ENCODE measurements around the gene SLC22A1. TPM values are rescaled to one million over a fixed set of nuclear protein-coding genes. Genes with fewer than 3 reads are reported as not detected.

SLC22A1 gene
- total RNA-seq, 1 experiment from 2014 or later = 0.86 TPM

GRCh38 chr6:160077024-160077423 is 44.6 kb upstream of the SLC22A1 start:
- no peak for TF ChIP-seq YY1 (IDR thresholded peaks at IDR 0.05; ENCODE audit: extremely low read depth, insufficient replicate concordance, low read depth, low read length)
- TF ChIP-seq CBX3 (IDR thresholded peaks at IDR 0.05; ENCODE audit: low read depth) = no peak
- no peak for TF ChIP-seq TCF7L2 (IDR thresholded peaks at IDR 0.05; ENCODE audit: borderline replicate concordance, extremely low read depth, insufficient read depth, insufficient read length)
- TF ChIP-seq ELF1 (IDR thresholded peaks at IDR 0.05; ENCODE audit: borderline replicate concordance, low read depth) = no peak
- no peak for TF ChIP-seq ZNF274 (IDR thresholded peaks at IDR 0.05; ENCODE audit: low read depth, low read length)
- no peak for TF ChIP-seq POLR2A (IDR thresholded peaks at IDR 0.05; ENCODE audit: borderline replicate concordance, extremely low read depth, insufficient read depth, insufficient read length)
- no peak for TF ChIP-seq EZH2 (IDR thresholded peaks at IDR 0.05)
- TF ChIP-seq ZBTB33 (IDR thresholded peaks at IDR 0.05; ENCODE audit: extremely low read depth, insufficient replicate concordance, low read length) = no peak
- no peak for TF ChIP-seq FOSL1 (IDR thresholded peaks at IDR 0.05; ENCODE audit: low read depth)
- TF ChIP-seq MAX (IDR thresholded peaks at IDR 0.05) = no peak
- no peak for TF ChIP-seq ATF3 (IDR thresholded peaks at IDR 0.05)
- no peak for TF ChIP-seq REST (IDR thresholded peaks at IDR 0.05; ENCODE audit: low read depth)
- no peak for TF ChIP-seq SIN3A (IDR thresholded peaks at IDR 0.05; ENCODE audit: low read depth)
- TF ChIP-seq CEBPB (IDR thresholded peaks at IDR 0.05; ENCODE audit: low read depth) = no peak
- TF ChIP-seq EGR1 (IDR thresholded peaks at IDR 0.05; ENCODE audit: low read depth) = no peak
- TF ChIP-seq SP1 (IDR thresholded peaks at IDR 0.05; ENCODE audit: low read depth) = no peak
- TF ChIP-seq CTCF (IDR thresholded peaks at IDR 0.05 in 2 of 3, conservative IDR thresholded peaks at IDR 0.05 in 1 of 3; ENCODE audit: borderline replicate concordance in 1 of 3, insufficient read depth in 1 of 3, low read depth in 2 of 3, low read length in 2 of 3) = no peak
- no peak for ATAC-seq
- Histone ChIP-seq H3K4me2 (ENCODE audit: low read length) (no peak overlapping the region), H3K27me3 (ENCODE audit: insufficient read depth, low read length) (no peaks in the 10 kb centered on the region), H3K9ac (ENCODE audit: low read length) (no peak overlapping the region), H3K36me3 (ENCODE audit: control insufficient read depth in 1 of 2, insufficient read depth in 2 of 2, low read length in 2 of 2) (peaks cover 5 to 8% of the 10 kb centered on the region in 2 experiments; a peak in 2 of 4 replicates), H3K4me3 (replicated peaks in 1 of 2; ENCODE audit: low read depth in 1 of 2, low read length in 2 of 2) (no peak overlapping the region), H2AFZ (ENCODE audit: low read depth, low read length, poor library complexity, severe bottlenecking) (no peak overlapping the region), H3K4me1 (ENCODE audit: control insufficient read depth in 1 of 2, insufficient read depth in 2 of 2, low read length in 2 of 2) (no peaks in the 10 kb centered on the region), H3K27ac (ENCODE audit: low read depth, low read length) (no peak overlapping the region), H3K9me3 (ENCODE audit: control insufficient read depth in 1 of 2, insufficient read depth in 1 of 2, low read depth in 1 of 2, low read length in 2 of 2) (no peaks in the 10 kb centered on the region), H4K20me1 (ENCODE audit: insufficient read depth) (no peaks in the 10 kb centered on the region), H3K9me2 (ENCODE audit: insufficient read depth) (no peaks in the 10 kb centered on the region), H3K79me2 (ENCODE audit: insufficient read depth, low read length) (no peaks in the 10 kb centered on the region)
- ChIA-PET POLR2A (no interaction called here), CTCF (no interaction called here), RAD21 (ENCODE audit: low non-redundant PET in 1 of 2, low total read pairs in 2 of 2, uncharacterized antibody in 2 of 2, unreplicated experiment in 2 of 2) (no interaction called here)
- BruUV-seq (replicated peaks) = no TSS peak
- intact Hi-C loops (cut with micrococcal nuclease) = no loop called here
- DNase-seq (ENCODE audit: low read depth, low spot score) = no peak
